NT2/D1 (cell line): ENCODE results near the gene GAL3ST1.
"Not testable (repeated sequence)": the region's sequence is repeated elsewhere in the genome, so short reads cannot be mapped to it uniquely, and the experiment has no call there.

ENCODE experiments used
- SUZ12 ChIP-seq: IDR thresholded peaks from 2 replicates; pipeline ENCODE4 v1.6.1; 2011; ENCODE audit not compliant: insufficient read length, insufficient read depth; ENCODE audit errors: extremely low read depth
- ZNF274 ChIP-seq: IDR thresholded peaks from 2 replicates; pipeline ENCODE4 v1.6.1; 2011; ENCODE audit warnings: mild to moderate bottlenecking, low read depth, low read length

- not testable (repeated sequence) for TF ChIP-seq SUZ12, ZNF274
Observed at GRCh38 chr22:30560643-30561202, 13.7 kb downstream of the GAL3ST1 start.
